Ovary (tissue), 9 donors: ENCODE data around the gene ANKH. TPM values are rescaled to one million over a fixed set of nuclear protein-coding genes. Genes with fewer than 3 reads are reported as not detected.

Source experiments
- DNase-seq, 5 donors: peaks; one replicate each; pipeline ENCODE4 v3.0.0-alpha.2; 2019 to 2020
- H3K27ac ChIP-seq, 2 donors: fragments of 200-600 bp; one replicate each; pipeline versions ENCODE4 v1.5.1 to v1.8.0; 2019 to 2022
- H3K27me3 ChIP-seq: fragments of 200-600 bp; one replicate; pipeline ENCODE4 v1.8.0; 2022
- H3K36me3 ChIP-seq: fragments of 200-600 bp; sonication (generic); one replicate; pipeline ENCODE4 v1.5.1; 2019
- H3K4me1 ChIP-seq: one replicate; pipeline ENCODE4 v1.8.1; 2013; ENCODE audit warnings: mild to moderate bottlenecking, moderate library complexity; ENCODE audit not compliant: insufficient read depth
- H3K4me3 ChIP-seq: fragments of 200-600 bp; sonication (generic); one replicate; pipeline ENCODE4 v1.5.1; 2017
- H3K9me3 ChIP-seq, 2 donors: fragments of 200-600 bp in 1 of 2; sonication (generic) in 1 of 2; one replicate each; pipeline versions ENCODE4 v1.5.1 to v1.8.1; 2013 to 2019; ENCODE audit warnings: mild to moderate bottlenecking in 1 of 2, moderate library complexity in 1 of 2
- EP300 ChIP-seq: sonication (generic); formaldehyde crosslinking; IDR thresholded peaks from one replicate; pipeline ENCODE4 v1.6.1; 2017; ENCODE audit warnings: antibody characterized with exemption
- POLR2A ChIP-seq: fragments of 450-650 bp; IDR thresholded peaks from one replicate; pipeline ENCODE4 v1.6.1; 2017; ENCODE audit warnings: antibody characterized with exemption, mild to moderate bottlenecking, moderate library complexity
- WGBS, 3 donors: extraction: QIAGEN DNeasy Blood & Tissue Kit in 1 of 3; methylation state at CpG; one replicate each; pipeline versions ENCODE4 v1.1.5 to v1.1.7; 2013 to 2017; 5-methylcytosine and 5-hydroxymethylcytosine counted together
- intact Hi-C, 4 donors: fragments of 100-400 bp; cut with DNase I; formaldehyde crosslinking; loops; one replicate each; pipeline versions ENCODE4 v1.11.0 to v1.15.1; 2022 to 2023
- polyA plus RNA-seq, 2 donors: library from polyadenylated mRNA; stranded (reverse); fragments of 200-250 nt in 1 of 2; fragments of 350-450 nt in 1 of 2; fragmentation: Illumina TruSeq in 1 of 2; extraction: RNeasy Lipid Tissue Mini Kit (QIAGEN cat#74804) in 1 of 2; gene quantifications; one replicate each; pipeline ENCODE4 v1.2.3, GENCODE V29; 2013 to 2014
- total RNA-seq, 7 donors: library from RNA; depleted of rRNA in 2 of 7; stranded (reverse); fragments of >200 nt in 2 of 7; fragmentation: NEBNext Ultra II Directional in 3 of 7; extraction: Animal tissue kit (Norgen Biotek cat#: 25700) in 3 of 7; gene quantifications; one replicate each; pipeline versions ENCODE4 v1.1.0 to v1.2.4, GENCODE V29; 2016 to 2023
- TF ChIP-seq, protein P1 (sequence below), 3 donors: fragments of 450-650 bp in 2 of 3; fragments of 200-600 bp in 1 of 3; IDR thresholded peaks; one replicate each; pipeline versions ENCODE4 v1.5.1 to v1.8.0; 2016 to 2022; ENCODE audit warnings: antibody characterized with exemption in 3 of 3, mild to moderate bottlenecking in 1 of 3
- donor health status: DM: no; HTN: no; CAD: no; lungs with moderate emphysema.
- donor health status: DM: no; HTN: no; CAD: no.
- donor health status: Bipolar disorder and iron deficiency.
- donor health status: DM: yes; HTN: yes; CAD: no.
- donor health status: DM: no; HTN: no; CAD: no.
- donor health status: DM: yes; HTN: yes; CAD: no.

Gene ANKH
- total and polyA plus RNA-seq, 9 donors, result 17.2 to 80.7 (median 44.6) TPM

DNA sequence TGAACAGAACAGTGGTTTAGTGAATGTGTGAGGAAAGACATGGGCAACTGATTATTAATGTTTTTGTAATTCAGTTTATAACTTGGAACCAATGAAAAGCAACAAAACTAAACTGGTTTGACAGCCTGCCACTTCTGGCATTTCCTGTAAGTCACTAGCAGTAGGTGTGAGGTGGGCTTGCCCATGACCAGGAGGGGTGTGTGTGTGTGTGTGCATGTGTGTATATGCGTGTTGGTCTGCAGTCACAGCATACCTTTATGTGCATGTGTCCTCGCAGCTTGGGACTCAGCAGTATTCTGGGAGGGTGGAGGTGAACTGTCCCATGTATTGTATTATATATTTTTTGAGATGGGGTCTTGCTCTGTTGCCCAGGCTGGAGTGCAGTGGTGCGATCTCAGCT lies 174.7 kb downstream of the ANKH start:
- intact Hi-C loops, result no loop called here

DNA sequence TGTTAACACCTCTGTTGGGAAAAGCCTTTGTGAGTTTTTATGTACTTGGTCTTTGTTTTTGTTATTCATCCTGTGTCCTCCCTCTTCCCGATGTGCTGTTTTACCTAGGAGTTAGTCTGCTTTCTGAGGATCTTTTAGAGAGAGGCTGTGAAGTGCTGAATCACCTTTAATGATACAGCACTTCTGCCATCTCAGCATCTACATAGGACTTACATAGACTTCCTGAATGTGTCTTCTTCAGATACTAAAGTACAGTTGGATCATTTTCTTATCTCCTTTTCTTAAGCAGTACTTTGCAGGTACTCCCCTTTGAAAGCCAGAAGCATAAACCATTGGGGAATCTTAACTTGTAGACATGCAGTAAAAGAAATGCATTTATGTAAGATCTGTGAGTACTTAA lies 175.5 kb downstream of the ANKH start:
- intact Hi-C loops, result no loop called here
- no peaks in the 10 kb centered on the region for H3K36me3 ChIP-seq

More for the DNA sequence above, 174.7 kb downstream of the ANKH start:
- DNase-seq, result no peak
- H3K9me3 ChIP-seq, result no peaks in the 10 kb centered on the region
- no peak overlapping the region for H3K4me3 ChIP-seq
- WGBS, 3 donors, result 93 to 98% (median 98%) methylated on average over 3 of the region's 3 CpGs
- no peaks in the 10 kb centered on the region for H3K4me1 ChIP-seq
- no peak overlapping the region for H3K27ac ChIP-seq
- no peaks in the 10 kb centered on the region for H3K27me3 ChIP-seq
- H3K36me3 ChIP-seq, result no peaks in the 10 kb centered on the region
- TF ChIP-seq, protein P1, sequence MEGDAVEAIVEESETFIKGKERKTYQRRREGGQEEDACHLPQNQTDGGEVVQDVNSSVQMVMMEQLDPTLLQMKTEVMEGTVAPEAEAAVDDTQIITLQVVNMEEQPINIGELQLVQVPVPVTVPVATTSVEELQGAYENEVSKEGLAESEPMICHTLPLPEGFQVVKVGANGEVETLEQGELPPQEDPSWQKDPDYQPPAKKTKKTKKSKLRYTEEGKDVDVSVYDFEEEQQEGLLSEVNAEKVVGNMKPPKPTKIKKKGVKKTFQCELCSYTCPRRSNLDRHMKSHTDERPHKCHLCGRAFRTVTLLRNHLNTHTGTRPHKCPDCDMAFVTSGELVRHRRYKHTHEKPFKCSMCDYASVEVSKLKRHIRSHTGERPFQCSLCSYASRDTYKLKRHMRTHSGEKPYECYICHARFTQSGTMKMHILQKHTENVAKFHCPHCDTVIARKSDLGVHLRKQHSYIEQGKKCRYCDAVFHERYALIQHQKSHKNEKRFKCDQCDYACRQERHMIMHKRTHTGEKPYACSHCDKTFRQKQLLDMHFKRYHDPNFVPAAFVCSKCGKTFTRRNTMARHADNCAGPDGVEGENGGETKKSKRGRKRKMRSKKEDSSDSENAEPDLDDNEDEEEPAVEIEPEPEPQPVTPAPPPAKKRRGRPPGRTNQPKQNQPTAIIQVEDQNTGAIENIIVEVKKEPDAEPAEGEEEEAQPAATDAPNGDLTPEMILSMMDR (IDR thresholded peaks at IDR 0.05), result no peak
- no peak for TF ChIP-seq EP300
- no peak for TF ChIP-seq POLR2A

DNA sequence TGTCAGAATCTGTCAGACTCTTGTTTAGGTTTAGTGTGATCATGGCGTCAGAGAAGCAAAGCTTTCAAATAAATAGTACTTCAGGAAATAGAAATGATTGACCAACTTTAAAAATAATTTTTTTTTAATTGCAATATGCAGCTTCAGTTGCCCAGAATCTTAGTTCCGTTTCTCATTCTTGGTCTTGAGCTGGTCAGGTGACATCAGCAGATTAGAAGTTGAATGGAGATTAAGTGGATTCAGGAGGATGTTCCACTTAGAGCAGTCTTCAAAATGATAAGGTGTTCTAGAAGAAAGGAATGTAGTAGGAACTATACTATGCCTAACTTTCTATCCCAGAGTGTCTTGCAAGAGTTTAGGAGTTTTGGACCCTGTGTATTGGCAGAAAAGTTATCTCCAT lies 176.4 kb downstream of the ANKH start:
- TF ChIP-seq POLR2A (no peak), EP300 (no peak)
- TF ChIP-seq, protein P1 (IDR thresholded peaks at IDR 0.05), result no peak
- no peaks in the 10 kb centered on the region for H3K36me3 ChIP-seq
- H3K4me1 ChIP-seq, result no peaks in the 10 kb centered on the region
- peaks cover 0 to 4% of the 10 kb centered on the region in 2 donors for H3K9me3 ChIP-seq
- intact Hi-C loops, result no loop called here
- DNase-seq, result no peak
- 86 to 92% (median 91%) methylated on average over 2 of the region's 2 CpGs for WGBS, 3 donors
- H3K27ac ChIP-seq, result no peak overlapping the region
- no peak overlapping the region for H3K4me3 ChIP-seq
- H3K27me3 ChIP-seq, result no peaks in the 10 kb centered on the region

More for the DNA sequence above, 175.5 kb downstream of the ANKH start:
- H3K4me1 ChIP-seq, result no peaks in the 10 kb centered on the region
- no peak overlapping the region for H3K4me3 ChIP-seq
- no peaks in the 10 kb centered on the region for H3K27me3 ChIP-seq
- H3K9me3 ChIP-seq, result no peaks in the 10 kb centered on the region
- no peak for DNase-seq
- WGBS, 3 donors, result 35 to 51% (median 43%) methylated on average over 1 of the region's 1 CpG
- TF ChIP-seq POLR2A (no peak), EP300 (no peak)
- TF ChIP-seq, protein P1 (IDR thresholded peaks at IDR 0.05), result no peak
- H3K27ac ChIP-seq, result no peak overlapping the region

DNA sequence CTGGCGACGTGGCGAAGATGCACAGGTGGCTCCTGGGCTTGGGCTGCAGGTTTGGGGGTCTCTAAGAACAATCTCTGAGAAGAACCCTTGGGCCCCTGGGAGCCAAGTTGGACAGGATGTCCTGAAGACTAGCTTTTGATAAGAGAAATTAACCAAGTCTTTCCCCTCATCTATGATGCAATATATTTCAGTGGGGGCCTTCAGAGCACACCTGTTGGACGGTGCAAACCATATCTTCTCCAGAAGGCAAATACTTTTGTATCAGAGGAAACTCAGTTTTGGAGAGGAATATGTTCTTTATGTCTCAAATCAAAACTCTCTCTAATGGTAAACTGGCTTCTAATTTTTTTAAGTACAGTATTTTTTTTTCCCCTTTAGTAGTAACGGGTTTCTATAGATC lies 178.5 kb downstream of the ANKH start:
- Histone ChIP-seq H3K27me3 (no peaks in the 10 kb centered on the region), H3K4me3 (no peak overlapping the region), H3K9me3 (peaks cover 0 to 6% of the 10 kb centered on the region in 2 donors), H3K36me3 (no peaks in the 10 kb centered on the region), H3K4me1 (no peaks in the 10 kb centered on the region), H3K27ac (no peak overlapping the region)
- 96 to 98% (median 97%) methylated on average over 5 of the region's 5 CpGs for WGBS, 3 donors
- no peak for DNase-seq
- no peak for TF ChIP-seq EP300
- TF ChIP-seq, protein P1 (IDR thresholded peaks at IDR 0.05), result no peak
- no peak for TF ChIP-seq POLR2A
- intact Hi-C loops, result no loop called here
